Measurements from ENCODE around the gene KRT33A.
A peak's percentile ranks its signal among the peaks of the same experiment; 100 is the strongest.

KRT33A gene

DNA sequence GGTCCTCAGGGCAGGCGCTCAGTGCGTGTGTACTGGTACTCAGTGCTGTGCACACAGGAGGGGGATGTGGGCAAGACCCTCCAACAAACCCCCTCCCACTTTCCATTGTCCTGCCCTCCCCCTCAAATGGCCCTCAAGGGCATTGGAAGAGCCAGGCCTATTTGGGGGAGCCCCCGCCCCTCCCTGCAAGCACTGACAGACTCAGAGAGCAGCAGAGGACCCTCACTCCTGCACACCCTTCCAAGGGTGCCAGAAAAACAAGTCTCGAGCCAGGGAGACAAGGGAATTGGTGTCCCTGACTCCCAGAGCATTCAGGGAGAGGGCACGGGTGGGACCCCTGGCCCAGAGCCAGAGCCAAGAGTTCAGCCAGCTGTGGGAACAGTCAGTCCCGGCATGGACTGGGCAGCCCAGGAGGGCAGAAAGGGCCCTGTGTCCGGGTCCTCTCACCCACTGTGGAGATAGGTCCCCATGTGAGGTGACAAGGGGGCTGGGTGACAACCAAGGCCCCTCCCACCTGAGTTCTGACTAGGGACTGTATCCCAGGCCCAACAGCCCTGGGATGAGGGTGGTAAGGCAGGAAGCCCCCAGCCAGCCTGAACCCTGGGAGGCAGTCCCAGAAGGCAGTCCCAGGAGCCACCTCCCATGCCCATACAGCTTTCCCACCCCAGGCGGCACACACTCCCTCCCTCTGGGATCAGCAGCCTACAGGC, 23.1 kb downstream of the KRT33A start:
- no peak for DNase-seq

GRCh38 chr17:41326173-41327145, 24.2 kb downstream of the KRT33A start:
- DNase-seq, result no peak

DNA sequence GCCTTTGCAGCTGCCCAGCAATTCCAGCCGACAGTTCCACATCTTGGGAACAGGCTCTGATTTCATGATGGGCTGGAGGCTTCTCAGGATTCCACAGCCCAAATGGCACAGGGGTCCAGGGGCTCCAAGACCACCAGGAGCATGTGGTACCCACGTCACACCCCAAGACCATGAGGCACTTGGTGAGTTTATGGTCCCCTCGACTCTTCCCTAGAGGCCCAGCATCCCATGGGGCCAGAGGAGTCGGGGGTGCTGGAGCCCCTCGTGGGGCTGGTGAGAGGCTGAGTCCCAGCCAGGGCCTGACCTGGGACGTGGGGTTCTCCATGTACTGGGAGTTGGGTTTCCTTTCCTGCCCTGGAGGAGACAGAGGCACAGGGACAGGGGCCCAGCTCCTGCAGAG, 25.0 kb downstream of the KRT33A start:
- no peak for DNase-seq

GRCh38 chr17:41325126-41325525, 25.5 kb downstream of the KRT33A start:
- no peak for DNase-seq

- DNase-seq, result no peak
These were observed 26.2 kb downstream of the KRT33A start for GRCh38 chr17:41324180-41325075.

- DNase-seq, result no peak
These were observed 27.4 kb downstream of the KRT33A start for GRCh38 chr17:41322903-41323895.

GRCh38 chr17:41322094-41322902, 28.3 kb downstream of the KRT33A start:
- peak; percentile 44 for DNase-seq

DNA sequence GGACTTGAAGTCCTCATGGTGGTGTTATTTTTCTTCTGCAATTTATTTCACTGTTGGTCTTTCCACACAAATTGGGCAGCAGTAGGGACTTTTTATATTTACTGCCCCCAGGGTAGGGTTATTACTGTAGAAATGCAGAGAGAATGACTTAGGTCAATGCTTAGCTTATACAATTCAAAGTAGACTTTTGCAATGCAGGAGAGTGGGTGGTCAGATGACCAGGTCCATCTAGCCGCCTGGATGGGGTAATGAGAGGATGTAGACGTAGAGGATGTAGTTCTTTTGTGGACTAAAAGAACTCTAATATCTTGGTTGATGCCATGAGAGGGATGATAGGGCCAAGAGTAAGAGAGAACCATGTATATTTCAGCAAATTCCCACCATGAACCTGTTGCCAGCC, 32.4 kb downstream of the KRT33A start:
- no peak for DNase-seq

- DNase-seq, result no peak
These were observed 34.7 kb downstream of the KRT33A start for GRCh38 chr17:41315814-41316445.

GRCh38 chr17:41315204-41315794, 35.3 kb downstream of the KRT33A start, which contains the start of gene KRTAP17-1:
Gene KRTAP17-1 (minus strand): TSS chr17:41315710. CDS start chr17:41315650, 60 bp downstream.
- DNase-seq, result no peak

DNA sequence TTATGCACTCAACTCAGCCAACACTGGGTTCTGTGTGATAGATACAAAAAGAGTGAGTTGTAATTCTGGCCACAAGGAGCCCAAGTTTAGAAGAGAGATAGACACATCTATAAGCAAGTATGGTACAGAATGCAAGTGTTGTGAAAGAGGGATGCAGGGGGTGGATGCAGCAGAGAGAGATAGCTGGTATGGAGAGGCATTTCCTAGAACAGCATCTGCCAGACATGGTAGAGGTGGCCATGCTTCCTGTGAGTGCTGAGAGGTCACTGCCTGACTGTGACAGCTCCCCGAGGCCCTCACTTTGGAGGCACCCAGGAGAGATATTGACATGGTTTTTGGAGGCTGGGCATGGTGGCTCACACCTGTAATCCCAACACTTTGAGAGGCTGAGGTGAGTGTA, 39.5 kb downstream of the KRT33A start:
- no peak for DNase-seq

DNA sequence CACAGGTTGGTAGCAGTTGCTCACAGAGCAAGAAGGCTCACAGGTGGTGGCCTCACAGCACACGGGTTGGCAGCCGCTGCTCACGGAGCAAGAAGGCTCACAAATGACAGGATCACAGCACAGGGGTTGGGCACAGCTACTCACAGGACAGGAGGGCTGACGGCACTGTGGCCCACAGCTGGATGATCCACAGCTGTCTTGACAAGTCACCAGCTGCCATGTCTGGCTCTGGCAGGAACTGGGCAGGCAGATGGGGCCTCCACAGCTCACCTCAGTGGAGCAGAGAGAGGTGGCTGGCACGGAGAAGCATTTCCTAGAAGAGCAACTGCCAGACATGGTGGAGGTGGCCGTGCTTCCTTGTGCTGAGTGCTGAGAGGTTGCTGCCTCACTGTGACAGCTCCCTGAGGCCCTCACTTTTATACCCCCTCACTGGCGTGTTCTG, 41.7 kb downstream of the KRT33A start, which contains the start of gene KRTAP16-1:
Gene KRTAP16-1, minus strand, starts transcription at position 392 of the 442 bp plus-strand sequence. Its CDS starts 56 bp downstream, at position 336.
- peak; percentile 52 for DNase-seq

- DNase-seq, result peak; percentile 88
These were observed 42.2 kb downstream of the KRT33A start for GRCh38 chr17:41308251-41308917.

GRCh38 chr17:41307647-41308046, 43.0 kb downstream of the KRT33A start:
- no peak for DNase-seq

DNA sequence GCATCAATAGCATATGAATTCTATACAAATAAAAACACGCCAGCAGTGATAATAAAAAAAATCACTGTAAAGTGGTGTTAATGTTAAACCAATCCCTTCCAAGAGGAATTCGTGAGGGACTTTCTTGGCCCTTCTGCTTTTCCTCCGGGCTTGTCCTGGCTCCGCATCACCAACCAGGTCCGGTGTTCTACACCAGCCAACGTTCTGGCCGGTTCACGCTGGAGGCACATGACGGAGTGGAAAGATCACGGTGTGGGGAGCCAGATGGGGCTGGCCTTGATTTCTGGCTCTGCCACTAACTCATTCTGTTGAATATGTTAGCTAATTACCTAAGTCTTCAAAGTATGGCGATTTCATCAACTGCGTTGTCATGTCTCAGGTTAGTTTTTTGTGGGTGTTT, 46.5 kb downstream of the KRT33A start:
- no peak for DNase-seq

DNA sequence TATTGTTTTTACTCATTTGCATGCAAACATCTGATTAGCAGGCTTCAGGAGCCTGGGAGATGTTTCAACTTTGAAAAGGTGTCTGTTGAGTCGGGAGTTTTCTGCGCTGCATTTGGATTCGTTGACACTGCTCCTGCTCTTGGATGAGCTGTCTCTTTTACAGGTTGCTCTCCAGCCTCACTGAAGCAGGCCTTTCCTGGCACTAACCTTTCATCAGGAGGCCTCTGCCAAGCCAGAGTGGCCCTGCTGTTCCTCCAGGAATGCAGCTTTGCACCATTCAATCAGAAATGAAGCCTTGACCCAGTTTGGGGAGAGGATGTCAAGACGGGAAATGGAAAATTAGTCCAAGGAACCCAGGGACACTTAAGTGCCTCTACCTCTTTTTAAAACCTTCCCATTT, 47.6 kb downstream of the KRT33A start:
- no peak for DNase-seq

GRCh38 chr17:41301916-41302901, 48.4 kb downstream of the KRT33A start, which contains the start of gene KRTAP29-1:
Gene KRTAP29-1 (minus strand): TSS chr17:41302851. CDS start chr17:41302851, 0 bp downstream.
- DNase-seq, result no peak

All from activated CD4-positive, alpha-beta T cell treated with anti-CD3 and anti-CD28 coated beads, Interleukin-10, Interleukin-2, amounts not matched to agents 100 ng/mL and 50 ng/mL, durations not matched to agents 16 hours and 8 hours (primary cell).